AG10803 (cell line): ENCODE results near the gene GNAL.

Experiments
- DNase-seq: peaks from one replicate; pipeline ENCODE4 v3.0.0; 2010; ENCODE audit warnings: low read depth
- H3K4me3 ChIP-seq: 2 replicates; pipeline ENCODE4 v1.5.1; 2011; ENCODE audit warnings: mild to moderate bottlenecking, low read length, control low read depth
- CTCF ChIP-seq: conservative IDR thresholded peaks from 2 replicates; pipeline ENCODE4 v1.5.1; 2011; ENCODE audit warnings: mild to moderate bottlenecking, low read length, control low read depth, inconsistent platforms

GNAL gene

DNA sequence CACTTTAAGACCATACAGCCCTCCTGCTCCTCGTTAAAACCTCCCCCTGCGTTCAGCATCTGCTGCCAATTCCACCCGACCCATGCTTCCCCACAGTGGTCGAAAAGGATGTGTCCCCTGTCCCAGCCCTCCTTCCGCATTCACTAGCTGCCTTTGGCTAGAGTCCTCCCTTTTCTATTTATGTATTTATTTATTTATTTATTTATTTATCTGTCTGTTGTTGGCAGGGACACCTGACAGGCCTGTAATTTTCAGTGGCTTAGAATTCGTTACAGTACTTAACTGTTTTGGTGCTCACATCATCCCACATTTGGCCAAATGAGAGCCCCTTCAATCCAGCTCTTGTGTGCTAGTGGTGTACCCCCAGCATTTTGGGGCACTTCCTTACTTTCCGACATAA is 50.8 kb downstream of the GNAL start:
- no peak for TF ChIP-seq CTCF
- H3K4me3 ChIP-seq: no peak overlapping the region
- no peak for DNase-seq

- no peak for DNase-seq
- no peak for TF ChIP-seq CTCF
- no peak overlapping the region for H3K4me3 ChIP-seq
Observed at GRCh38 chr18:11740461-11740860, 51.4 kb downstream of the GNAL start.

DNA sequence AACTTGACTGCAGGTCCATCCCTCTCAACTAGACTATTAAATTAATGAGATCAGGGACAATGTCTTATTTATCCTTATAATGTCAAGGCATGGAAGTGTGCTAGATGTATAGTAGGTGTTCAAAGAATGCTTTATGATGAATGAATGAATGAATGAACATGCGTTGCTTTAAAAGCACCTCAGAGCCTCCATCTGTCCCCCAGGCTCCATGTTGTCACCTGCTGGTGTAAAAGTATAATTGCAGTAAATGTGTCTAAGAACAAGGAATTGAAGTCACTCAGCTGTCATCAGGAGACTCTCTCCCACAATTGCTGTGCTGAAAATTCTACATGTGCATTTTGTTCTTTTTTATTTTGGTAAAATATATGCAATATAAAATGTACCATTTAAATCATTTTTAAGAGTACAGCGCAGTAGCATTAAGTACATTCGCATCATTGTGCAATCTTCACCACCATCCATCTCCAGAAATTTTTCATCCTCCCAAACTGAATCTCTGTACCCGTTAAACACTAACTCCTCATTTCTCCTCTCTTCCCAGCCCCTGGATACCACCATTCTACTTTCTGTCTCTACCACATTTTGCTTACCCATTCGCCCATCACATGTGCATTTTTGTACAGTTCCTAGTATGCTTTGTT is 52.6 kb downstream of the GNAL start:
- no peak overlapping the region for H3K4me3 ChIP-seq
- DNase-seq: no peak
- peak; percentile 50 for TF ChIP-seq CTCF

DNA sequence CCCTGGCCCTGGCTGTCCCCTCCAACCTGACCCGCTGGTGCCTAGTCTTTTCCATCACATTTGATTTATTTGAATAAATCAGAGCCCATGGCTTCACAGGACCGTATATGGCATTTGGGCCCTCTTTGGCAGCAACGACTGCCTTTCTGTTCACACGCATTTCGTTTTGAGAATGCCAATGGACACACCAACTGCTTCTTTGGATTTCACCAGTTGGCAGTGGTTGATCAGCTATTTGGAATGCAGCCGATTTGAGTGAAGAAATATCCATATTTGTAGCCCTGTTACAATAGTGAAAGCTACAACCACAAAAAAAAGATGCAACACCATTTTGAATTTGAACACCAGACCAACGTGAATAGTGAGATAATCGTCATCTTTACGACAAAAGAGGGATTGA is 56.5 kb downstream of the GNAL start:
- no peak overlapping the region for H3K4me3 ChIP-seq
- DNase-seq: no peak
- TF ChIP-seq CTCF: no peak

DNA sequence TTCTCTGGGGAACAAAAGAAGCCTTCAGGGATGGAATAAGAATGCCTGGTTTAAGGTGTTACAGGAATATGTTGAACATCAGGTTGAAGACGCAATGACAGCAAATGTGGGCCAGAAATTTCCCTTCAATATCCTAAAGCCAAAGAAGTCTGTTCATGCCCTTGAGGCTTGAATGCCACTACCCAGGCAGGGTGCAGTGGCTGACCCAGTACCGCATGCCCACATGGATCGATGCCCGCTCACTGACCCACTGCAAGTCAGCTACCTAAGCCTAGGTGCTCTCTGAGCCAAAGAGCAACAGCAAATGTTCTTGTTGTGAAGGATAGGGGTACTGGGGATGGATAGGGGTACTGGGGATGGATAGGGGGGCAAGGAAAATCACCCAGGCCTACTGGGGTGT is 58.2 kb downstream of the GNAL start:
- TF ChIP-seq CTCF: no peak
- DNase-seq: no peak
- no peak overlapping the region for H3K4me3 ChIP-seq

GRCh38 chr18:11747731-11748130 is 58.7 kb downstream of the GNAL start:
- no peak overlapping the region for H3K4me3 ChIP-seq
- TF ChIP-seq CTCF: no peak
- no peak for DNase-seq

- H3K4me3 ChIP-seq: no peak overlapping the region
- no peak for TF ChIP-seq CTCF
- no peak for DNase-seq
Observed at GRCh38 chr18:11749305-11749704, 60.2 kb downstream of the GNAL start.
